H9 (cell line): ENCODE results near the gene C6orf62. TPM values are rescaled to one million over a fixed set of nuclear protein-coding genes. Genes with fewer than 3 reads are reported as not detected.

Experiments
- DNase-seq: peaks from one replicate; pipeline ENCODE4 v3.0.0-alpha.2; 2017
- H2AFZ ChIP-seq: one replicate; pipeline ENCODE4 v1.6.1; 2013; ENCODE audit warnings: mild to moderate bottlenecking, low read length, control low read depth, moderate library complexity
- H2AK5ac ChIP-seq: 2 replicates; pipeline ENCODE4 v1.6.1; 2013; ENCODE audit warnings: low read length, control low read depth, mixed read lengths; ENCODE audit not compliant: insufficient read length
- H2BK120ac ChIP-seq: one replicate; pipeline ENCODE4 v1.6.1; 2013; ENCODE audit warnings: low read depth, mild to moderate bottlenecking, low read length, control low read depth, inconsistent platforms; ENCODE audit not compliant: poor library complexity, severe bottlenecking
- H2BK12ac ChIP-seq: 2 replicates; pipeline ENCODE4 v1.6.1; 2013; ENCODE audit warnings: low read length, control low read depth, mixed read lengths, low read depth; ENCODE audit not compliant: insufficient read length
- H2BK15ac ChIP-seq: 2 replicates; pipeline ENCODE4 v1.6.1; 2013; ENCODE audit warnings: low read depth, low read length, control low read depth
- H2BK20ac ChIP-seq: one replicate; pipeline ENCODE4 v1.6.1; 2013; ENCODE audit warnings: low read depth, mild to moderate bottlenecking, low read length, control low read depth, inconsistent platforms; ENCODE audit not compliant: poor library complexity, severe bottlenecking
- H2BK5ac ChIP-seq: 2 replicates; pipeline ENCODE4 v1.6.1; 2013; ENCODE audit warnings: low read length, control low read depth, mixed read lengths; ENCODE audit not compliant: insufficient read length
- H3K14ac ChIP-seq: 2 replicates; pipeline ENCODE4 v1.6.1; 2013; ENCODE audit warnings: low read length, control low read depth; ENCODE audit not compliant: insufficient read depth
- H3K18ac ChIP-seq: 2 replicates; pipeline ENCODE4 v1.6.1; 2013; ENCODE audit warnings: low read depth, mild to moderate bottlenecking, mixed read lengths, low read length, control low read depth; ENCODE audit not compliant: insufficient read length
- H3K23ac ChIP-seq: 2 replicates; pipeline ENCODE4 v1.6.1; 2013; ENCODE audit warnings: low read length, control low read depth, mixed read lengths, low read depth; ENCODE audit not compliant: insufficient read length
- H3K23me2 ChIP-seq: 2 replicates; pipeline ENCODE4 v1.6.1; 2013; ENCODE audit warnings: low read depth, mild to moderate bottlenecking, mixed read lengths, low read length, control low read depth; ENCODE audit not compliant: insufficient read length, poor library complexity, severe bottlenecking
- H3K27ac ChIP-seq: 2 replicates; pipeline ENCODE4 v1.5.1; 2013; ENCODE audit warnings: low read length, control low read depth, mixed read lengths, low read depth; ENCODE audit not compliant: insufficient read length
- H3K27me3 ChIP-seq: 2 replicates; pipeline ENCODE4 v1.6.1; 2013; ENCODE audit warnings: low read length, control low read depth, inconsistent platforms; ENCODE audit not compliant: insufficient read depth
- H3K4ac ChIP-seq: 2 replicates; pipeline ENCODE4 v1.6.1; 2013; ENCODE audit warnings: low read depth, mild to moderate bottlenecking, control low read depth, inconsistent platforms, low read length, moderate library complexity
- H3K4me1 ChIP-seq: 2 replicates; pipeline ENCODE4 v1.6.1; 2013; ENCODE audit warnings: low read length, control low read depth, inconsistent platforms; ENCODE audit not compliant: insufficient read depth
- H3K4me2 ChIP-seq: 2 replicates; pipeline ENCODE4 v1.6.1; 2013; ENCODE audit warnings: low read length, control low read depth, mixed read lengths; ENCODE audit not compliant: insufficient read length, insufficient read depth
- H3K56ac ChIP-seq: 2 replicates; pipeline ENCODE4 v1.6.1; 2013; ENCODE audit warnings: low read depth, mild to moderate bottlenecking, mixed read lengths, low read length, control low read depth; ENCODE audit not compliant: insufficient read length
- H3K79me1 ChIP-seq: 2 replicates; pipeline ENCODE4 v1.6.1; 2013; ENCODE audit warnings: low read depth, mild to moderate bottlenecking, moderate library complexity, low read length, control low read depth, inconsistent platforms; ENCODE audit not compliant: insufficient read depth, poor library complexity, severe bottlenecking
- H3K79me2 ChIP-seq: 2 replicates; pipeline ENCODE4 v1.6.1; 2013; ENCODE audit warnings: low read length, control low read depth, inconsistent platforms; ENCODE audit not compliant: insufficient read depth
- H3K9ac ChIP-seq: 2 replicates; pipeline ENCODE4 v1.6.1; 2013; ENCODE audit warnings: low read length, control low read depth, mixed read lengths; ENCODE audit not compliant: insufficient read length; ENCODE audit errors: extremely low read depth
- H3K9me3 ChIP-seq: one replicate; pipeline ENCODE4 v1.6.1; 2013; ENCODE audit warnings: low read depth, low read length, inconsistent platforms; ENCODE audit not compliant: control insufficient read depth
- H3T11ph ChIP-seq: one replicate; pipeline ENCODE4 v1.6.1; 2013; ENCODE audit warnings: mild to moderate bottlenecking, low read length, control low read depth, inconsistent platforms
- H4K20me1 ChIP-seq: one replicate; pipeline ENCODE4 v1.6.1; 2013; ENCODE audit not compliant: control insufficient read depth, insufficient read length, insufficient read depth
- H4K5ac ChIP-seq: 2 replicates; pipeline ENCODE4 v1.6.1; 2013; ENCODE audit warnings: low read depth, mild to moderate bottlenecking, mixed read lengths, low read length, control low read depth; ENCODE audit not compliant: insufficient read length
- H4K8ac ChIP-seq: replicated peaks from 2 replicates; pipeline ENCODE4 v1.6.1; 2013; ENCODE audit warnings: low read length, control low read depth, mixed read lengths, low read depth; ENCODE audit not compliant: insufficient read length
- H4K91ac ChIP-seq: 2 replicates; pipeline ENCODE4 v1.6.1; 2013; ENCODE audit warnings: low read depth, mild to moderate bottlenecking, moderate library complexity, mixed read lengths, low read length, control low read depth; ENCODE audit not compliant: insufficient read length
- H3K27ac Mint-ChIP-seq, 3 experiments: 2 replicates in 2 of 3; 3 replicates in 1 of 3; pipeline ENCODE4 v1.8.0; 2020 to 2021; ENCODE audit warnings: mixed read lengths in 3 of 3, mild to moderate bottlenecking in 1 of 3, moderate library complexity in 1 of 3
- H3K27me3 Mint-ChIP-seq: 2 replicates; pipeline ENCODE4 v1.8.0; 2021; ENCODE audit warnings: low read depth, mild to moderate bottlenecking, moderate library complexity, mixed read lengths
- H3K36me3 Mint-ChIP-seq, 3 experiments: 2 replicates in 2 of 3; 3 replicates in 1 of 3; pipeline ENCODE4 v1.8.0; 2020 to 2021; ENCODE audit warnings: low read depth in 3 of 3, mixed read lengths in 3 of 3; ENCODE audit not compliant: insufficient read depth in 1 of 3
- H3K4me1 Mint-ChIP-seq, 2 experiments: 2 replicates each; pipeline ENCODE4 v1.8.0; 2020; ENCODE audit warnings: mixed read lengths in 2 of 2
- H3K4me3 Mint-ChIP-seq, 2 experiments: 2 replicates in 1 of 2; 3 replicates in 1 of 2; pipeline ENCODE4 v1.8.0; 2020 to 2021; ENCODE audit warnings: mild to moderate bottlenecking in 2 of 2, mixed read lengths in 2 of 2, moderate library complexity in 1 of 2
- H3K9me3 Mint-ChIP-seq, 2 experiments: 2 replicates in 1 of 2; 3 replicates in 1 of 2; pipeline ENCODE4 v1.8.0; 2020; ENCODE audit warnings: mild to moderate bottlenecking in 2 of 2, mixed read lengths in 2 of 2, moderate library complexity in 1 of 2
- WGBS: extraction: QIAGEN DNeasy Blood & Tissue Kit; methylation state at CpG from one replicate; pipeline ENCODE4 v1.1.7; 2013; ENCODE audit warnings: missing lambda C conversion rate, low lambda C conversion rate, mixed read lengths; ENCODE audit not compliant: insufficient read length; ENCODE audit errors: extremely low coverage; 5-methylcytosine and 5-hydroxymethylcytosine counted together
- total RNA-seq: library from RNA; stranded (reverse); gene quantifications from 2 replicates; pipeline ENCODE4 v1.2.1, GENCODE V29; 2021
- TF ChIP-seq, protein P1 (sequence below): fragments of 200-600 bp; sonication (generic); conservative IDR thresholded peaks from 3 replicates; pipeline ENCODE4 v1.8.0; 2021; ENCODE audit warnings: antibody characterized with exemption, mild to moderate bottlenecking

Gene C6orf62
- total RNA-seq, 1 experiment from 2014 or later, result 125 TPM

DNA sequence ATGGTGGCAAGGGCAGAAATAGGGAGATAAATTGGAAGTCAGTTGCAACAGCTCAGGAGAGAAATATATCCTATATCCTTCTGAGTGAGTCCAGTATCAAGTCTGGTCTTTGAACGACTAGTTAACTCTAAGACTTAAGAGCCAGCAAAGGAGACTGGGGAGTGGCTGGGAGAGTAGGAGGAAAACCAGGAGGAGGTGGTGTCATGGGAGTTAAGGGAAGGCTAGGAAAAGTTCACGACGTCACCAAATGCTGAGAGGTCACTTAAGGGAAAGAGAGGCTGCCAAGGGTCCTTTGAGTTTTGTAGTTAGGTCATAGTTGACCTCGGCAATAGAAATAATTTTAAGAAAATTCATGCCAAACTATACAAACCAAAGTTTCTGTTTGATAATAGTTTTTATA is 27.0 kb downstream of the C6orf62 start:
- Mint-ChIP-seq H3K27ac (no peak overlapping the region; a peak in 1 of 7 replicates), H3K9me3 (no peaks in the 10 kb centered on the region), H3K27me3 (no peaks in the 10 kb centered on the region), H3K4me3 (no peak overlapping the region), H3K4me1 (no peaks in the 10 kb centered on the region; a peak in 2 of 4 replicates), H3K36me3 (peaks cover 4 to 7% (median 6%) of the 10 kb centered on the region in 3 experiments; a peak in 5 of 7 replicates)
- TF ChIP-seq, protein P1, sequence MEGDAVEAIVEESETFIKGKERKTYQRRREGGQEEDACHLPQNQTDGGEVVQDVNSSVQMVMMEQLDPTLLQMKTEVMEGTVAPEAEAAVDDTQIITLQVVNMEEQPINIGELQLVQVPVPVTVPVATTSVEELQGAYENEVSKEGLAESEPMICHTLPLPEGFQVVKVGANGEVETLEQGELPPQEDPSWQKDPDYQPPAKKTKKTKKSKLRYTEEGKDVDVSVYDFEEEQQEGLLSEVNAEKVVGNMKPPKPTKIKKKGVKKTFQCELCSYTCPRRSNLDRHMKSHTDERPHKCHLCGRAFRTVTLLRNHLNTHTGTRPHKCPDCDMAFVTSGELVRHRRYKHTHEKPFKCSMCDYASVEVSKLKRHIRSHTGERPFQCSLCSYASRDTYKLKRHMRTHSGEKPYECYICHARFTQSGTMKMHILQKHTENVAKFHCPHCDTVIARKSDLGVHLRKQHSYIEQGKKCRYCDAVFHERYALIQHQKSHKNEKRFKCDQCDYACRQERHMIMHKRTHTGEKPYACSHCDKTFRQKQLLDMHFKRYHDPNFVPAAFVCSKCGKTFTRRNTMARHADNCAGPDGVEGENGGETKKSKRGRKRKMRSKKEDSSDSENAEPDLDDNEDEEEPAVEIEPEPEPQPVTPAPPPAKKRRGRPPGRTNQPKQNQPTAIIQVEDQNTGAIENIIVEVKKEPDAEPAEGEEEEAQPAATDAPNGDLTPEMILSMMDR, result no peak
- Histone ChIP-seq H3K23ac (no peak overlapping the region), H3K9me3 (no peaks in the 10 kb centered on the region), H3K14ac (no peak overlapping the region), H3K4ac (no peak overlapping the region), H3K27ac (no peak overlapping the region), H3K23me2 (no peaks in the 10 kb centered on the region), H3K4me1 (no peaks in the 10 kb centered on the region), H2AK5ac (no peak overlapping the region), H2BK5ac (no peak overlapping the region), H3T11ph (no peak overlapping the region), H3K18ac (no peak overlapping the region), H3K79me1 (no peaks in the 10 kb centered on the region), H3K56ac (no peak overlapping the region), H2AFZ (no peak overlapping the region), H3K27me3 (no peaks in the 10 kb centered on the region), H4K5ac (no peak overlapping the region), H2BK120ac (no peak overlapping the region), H2BK15ac (no peak overlapping the region), H4K20me1 (no peaks in the 10 kb centered on the region), H3K9ac (no peak overlapping the region), H3K79me2 (no peaks in the 10 kb centered on the region), H3K4me2 (no peak overlapping the region), H2BK12ac (no peak overlapping the region), H4K8ac (no peak overlapping the region), H2BK20ac (no peak overlapping the region), H4K91ac (no peak overlapping the region)
- no CpG with 5 or more reads among the region's 4 CpGs for WGBS
- no peak for DNase-seq
